Measurements from ENCODE around the gene SLC24A2. TPM values are rescaled to one million over a fixed set of nuclear protein-coding genes. Genes with fewer than 3 reads are reported as not detected.

SLC24A2 gene
- total RNA-seq, 1 donor from 2014 or later, result not detected

DNA sequence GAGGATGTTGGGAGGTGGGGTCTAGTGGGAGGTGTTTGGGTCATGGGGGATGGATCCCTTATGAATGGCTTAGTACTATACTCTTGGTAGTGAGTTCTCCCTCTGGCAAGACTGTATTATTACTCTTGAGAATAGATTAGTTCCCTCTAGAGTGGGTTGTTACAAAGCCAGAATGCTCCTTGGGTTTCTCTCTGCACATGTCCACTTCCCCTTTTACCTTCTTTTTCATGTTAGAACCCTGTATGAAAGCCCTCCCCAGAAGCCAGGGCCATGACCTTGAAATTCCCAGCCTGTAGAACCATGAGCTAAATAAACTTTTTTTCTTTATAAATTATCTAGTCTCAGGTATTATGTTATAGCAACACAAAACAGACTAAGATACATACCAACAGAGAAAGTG is 31.1 kb downstream of the SLC24A2 start:
- DNase-seq, result no peak

DNA sequence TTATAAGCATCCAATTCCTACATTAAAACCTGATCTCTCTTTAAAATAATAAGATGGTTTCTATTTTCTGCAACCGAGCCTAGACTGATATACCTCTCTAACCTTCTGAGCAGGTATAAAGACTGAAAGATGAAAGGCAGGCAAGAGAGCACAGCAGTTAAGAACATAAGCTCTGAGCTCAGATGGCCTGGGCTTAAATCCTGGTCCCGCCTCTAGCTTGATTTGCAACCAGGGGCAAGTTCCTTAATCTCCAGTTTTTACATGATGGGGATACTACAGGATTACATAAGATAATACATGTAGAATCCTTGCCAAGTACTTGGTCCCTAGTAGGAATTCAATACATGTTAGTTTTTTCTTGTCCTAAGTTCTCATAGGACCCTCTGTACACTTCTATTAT is 33.9 kb downstream of the SLC24A2 start:
- DNase-seq, result no peak

DNA sequence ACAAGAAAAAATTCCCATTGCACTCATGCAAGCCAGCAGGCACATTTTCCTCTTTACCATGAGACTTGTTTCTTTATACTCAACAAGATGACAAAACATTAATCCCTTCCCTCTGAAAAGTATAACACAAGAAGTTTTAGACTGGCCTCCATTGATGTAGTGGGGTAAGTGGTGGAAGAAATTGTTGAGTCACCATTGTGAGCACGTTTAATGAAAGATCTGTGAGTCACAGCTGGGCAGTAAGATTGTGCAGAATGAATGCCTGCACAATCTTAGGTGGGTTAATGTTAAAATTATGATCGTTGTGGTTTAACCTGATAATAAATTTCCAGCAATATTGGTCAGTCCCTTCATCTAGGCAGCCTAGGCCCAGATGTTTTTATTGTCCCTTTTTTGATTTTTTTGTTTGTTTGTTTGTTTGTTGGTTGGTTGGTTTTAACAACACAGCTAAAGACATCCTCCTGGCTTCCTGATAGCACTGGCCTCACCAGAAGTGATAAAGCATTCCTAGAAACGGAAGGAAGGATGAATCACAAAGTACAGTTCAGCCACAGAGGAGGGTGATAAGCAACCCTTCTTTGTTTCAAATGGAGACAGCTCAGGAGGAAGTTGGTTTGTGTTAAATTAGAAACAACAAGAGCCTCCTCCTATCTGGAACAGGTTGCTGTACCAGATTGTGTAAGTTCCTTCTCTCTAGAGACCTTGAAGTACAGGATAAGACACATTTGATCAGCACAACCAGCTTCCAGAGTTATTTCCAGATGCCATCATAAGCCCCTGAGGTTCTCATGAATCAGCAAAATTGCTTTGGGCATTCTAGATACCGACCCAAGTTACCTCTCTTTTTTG is 40.3 kb downstream of the SLC24A2 start:
- peak; percentile 45 for DNase-seq

GRCh38 chr9:19746223-19746622 is 42.6 kb downstream of the SLC24A2 start:
- DNase-seq, result no peak

DNA sequence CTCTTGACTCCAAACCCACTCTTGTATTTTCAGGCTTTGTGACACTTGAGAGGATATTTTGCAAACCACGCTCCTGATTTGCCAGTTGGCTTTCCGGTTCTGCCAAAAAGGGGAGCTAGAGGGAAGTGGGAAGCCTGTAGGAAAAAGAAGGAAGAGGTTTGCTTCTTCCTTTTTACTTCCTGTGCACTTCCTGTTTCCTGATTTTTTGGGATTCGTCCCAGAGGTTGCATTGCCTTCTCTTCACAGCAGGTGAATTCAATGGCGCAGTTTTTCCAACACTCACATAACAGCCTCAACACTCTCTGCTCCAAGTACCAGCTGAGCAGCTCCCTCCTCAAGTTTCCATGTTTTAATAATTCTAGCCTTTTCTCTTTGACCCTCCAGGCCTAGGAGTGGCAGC is 47.7 kb downstream of the SLC24A2 start:
- DNase-seq, result no peak

Data from dermis blood vessel endothelial cell (primary cell).